ENCODE data around the gene SFRP5.

Gene SFRP5

DNA sequence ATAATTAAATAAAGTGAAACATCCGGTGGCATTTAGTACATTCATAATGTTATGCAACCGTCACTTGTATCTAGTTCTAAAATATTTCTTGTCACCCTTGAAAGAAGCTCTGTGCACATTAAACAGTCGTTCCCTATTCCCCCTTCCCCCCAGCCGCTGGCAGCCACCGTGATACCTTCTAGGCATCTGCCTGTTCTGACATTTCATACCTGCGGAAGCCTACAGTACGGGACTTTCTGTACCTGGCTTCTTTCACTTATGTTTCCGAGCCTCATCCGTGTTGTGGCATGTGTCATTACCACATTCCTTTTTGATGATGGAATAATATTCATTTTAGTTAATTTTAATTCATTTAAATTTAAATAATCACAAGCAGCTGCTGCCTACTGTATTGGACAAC is 13.9 kb upstream of the SFRP5 start:
- no peak for TF ChIP-seq EP300 (IDR thresholded peaks at IDR 0.05; ENCODE audit: borderline replicate concordance)
- no peak for TF ChIP-seq TEAD4 (IDR thresholded peaks at IDR 0.05)
- no peak for TF ChIP-seq RAD21 (IDR thresholded peaks at IDR 0.05; ENCODE audit: low read depth)
- TF ChIP-seq YY1 (IDR thresholded peaks at IDR 0.05; ENCODE audit: low read depth) = no peak

DNA sequence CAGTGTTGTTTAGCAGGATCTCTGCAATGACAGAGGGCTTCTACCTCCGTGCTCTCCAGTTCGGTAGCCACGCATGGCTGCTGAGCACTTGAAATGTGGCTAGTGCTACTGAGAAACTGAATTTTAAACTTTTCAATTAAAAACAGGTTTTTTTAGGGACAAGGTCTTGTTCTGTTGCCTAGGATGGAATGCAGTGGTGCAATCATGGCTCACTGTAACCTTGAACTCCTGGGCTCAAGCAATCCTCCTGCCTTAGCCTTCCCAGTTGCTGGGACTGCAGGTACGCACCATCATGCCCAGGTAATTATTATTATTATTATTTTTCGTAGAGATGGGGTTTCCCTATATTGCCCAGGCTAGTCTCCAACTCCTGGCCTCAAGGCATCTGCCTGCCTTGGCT is 13.4 kb upstream of the SFRP5 start:
- no peak for TF ChIP-seq EGR1 (IDR thresholded peaks at IDR 0.05)
- TF ChIP-seq TAF1 (IDR thresholded peaks at IDR 0.05; ENCODE audit: low read depth) = no peak
- TF ChIP-seq NFIC (IDR thresholded peaks at IDR 0.05) = no peak
- TF ChIP-seq, protein P1, sequence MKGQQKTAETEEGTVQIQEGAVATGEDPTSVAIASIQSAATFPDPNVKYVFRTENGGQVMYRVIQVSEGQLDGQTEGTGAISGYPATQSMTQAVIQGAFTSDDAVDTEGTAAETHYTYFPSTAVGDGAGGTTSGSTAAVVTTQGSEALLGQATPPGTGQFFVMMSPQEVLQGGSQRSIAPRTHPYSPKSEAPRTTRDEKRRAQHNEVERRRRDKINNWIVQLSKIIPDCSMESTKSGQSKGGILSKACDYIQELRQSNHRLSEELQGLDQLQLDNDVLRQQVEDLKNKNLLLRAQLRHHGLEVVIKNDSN (IDR thresholded peaks at IDR 0.05) = no peak
- no peak for TF ChIP-seq CREB1 (IDR thresholded peaks at IDR 0.05; ENCODE audit: low read depth)

DNA sequence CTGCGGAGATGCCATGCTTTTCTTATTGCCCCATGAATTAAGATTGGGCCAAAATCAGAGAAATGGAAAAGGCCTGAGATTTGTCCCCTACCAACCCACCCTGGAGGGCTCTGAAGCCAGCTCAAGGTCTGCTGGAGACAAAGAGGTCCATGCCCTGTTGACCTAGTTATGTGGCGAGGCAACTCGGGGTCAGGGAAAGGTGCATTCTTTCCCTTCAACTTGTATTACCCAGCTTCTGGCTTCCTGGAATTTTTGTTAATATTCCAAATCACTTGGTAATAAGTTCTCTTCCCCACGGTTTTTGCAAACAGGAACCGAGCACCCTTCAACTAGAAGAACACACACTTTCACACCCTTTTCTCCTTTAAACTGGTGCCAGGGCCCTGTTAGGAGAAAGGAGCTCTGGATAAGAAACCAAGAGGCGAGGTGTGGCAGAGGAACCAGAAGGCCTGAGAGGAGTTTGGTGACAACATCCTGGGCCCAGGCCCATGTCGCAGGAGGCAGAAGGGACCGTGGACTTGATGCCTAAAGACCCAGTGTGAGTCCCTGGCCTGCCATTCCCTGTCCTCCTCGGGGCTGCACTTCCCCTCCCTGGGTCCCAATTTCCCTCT is 12.5 kb upstream of the SFRP5 start:
- no peak for TF ChIP-seq TAF1 (IDR thresholded peaks at IDR 0.05; ENCODE audit: low read depth)
- TF ChIP-seq CREB1 (IDR thresholded peaks at IDR 0.05; ENCODE audit: low read depth) = no peak
- TF ChIP-seq EP300 (IDR thresholded peaks at IDR 0.05; ENCODE audit: borderline replicate concordance) = no peak
- TF ChIP-seq, protein P2, sequence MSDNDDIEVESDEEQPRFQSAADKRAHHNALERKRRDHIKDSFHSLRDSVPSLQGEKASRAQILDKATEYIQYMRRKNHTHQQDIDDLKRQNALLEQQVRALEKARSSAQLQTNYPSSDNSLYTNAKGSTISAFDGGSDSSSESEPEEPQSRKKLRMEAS (IDR thresholded peaks at IDR 0.05) = no peak
- TF ChIP-seq, protein P1 (IDR thresholded peaks at IDR 0.05) = no peak
- TF ChIP-seq, protein P3, sequence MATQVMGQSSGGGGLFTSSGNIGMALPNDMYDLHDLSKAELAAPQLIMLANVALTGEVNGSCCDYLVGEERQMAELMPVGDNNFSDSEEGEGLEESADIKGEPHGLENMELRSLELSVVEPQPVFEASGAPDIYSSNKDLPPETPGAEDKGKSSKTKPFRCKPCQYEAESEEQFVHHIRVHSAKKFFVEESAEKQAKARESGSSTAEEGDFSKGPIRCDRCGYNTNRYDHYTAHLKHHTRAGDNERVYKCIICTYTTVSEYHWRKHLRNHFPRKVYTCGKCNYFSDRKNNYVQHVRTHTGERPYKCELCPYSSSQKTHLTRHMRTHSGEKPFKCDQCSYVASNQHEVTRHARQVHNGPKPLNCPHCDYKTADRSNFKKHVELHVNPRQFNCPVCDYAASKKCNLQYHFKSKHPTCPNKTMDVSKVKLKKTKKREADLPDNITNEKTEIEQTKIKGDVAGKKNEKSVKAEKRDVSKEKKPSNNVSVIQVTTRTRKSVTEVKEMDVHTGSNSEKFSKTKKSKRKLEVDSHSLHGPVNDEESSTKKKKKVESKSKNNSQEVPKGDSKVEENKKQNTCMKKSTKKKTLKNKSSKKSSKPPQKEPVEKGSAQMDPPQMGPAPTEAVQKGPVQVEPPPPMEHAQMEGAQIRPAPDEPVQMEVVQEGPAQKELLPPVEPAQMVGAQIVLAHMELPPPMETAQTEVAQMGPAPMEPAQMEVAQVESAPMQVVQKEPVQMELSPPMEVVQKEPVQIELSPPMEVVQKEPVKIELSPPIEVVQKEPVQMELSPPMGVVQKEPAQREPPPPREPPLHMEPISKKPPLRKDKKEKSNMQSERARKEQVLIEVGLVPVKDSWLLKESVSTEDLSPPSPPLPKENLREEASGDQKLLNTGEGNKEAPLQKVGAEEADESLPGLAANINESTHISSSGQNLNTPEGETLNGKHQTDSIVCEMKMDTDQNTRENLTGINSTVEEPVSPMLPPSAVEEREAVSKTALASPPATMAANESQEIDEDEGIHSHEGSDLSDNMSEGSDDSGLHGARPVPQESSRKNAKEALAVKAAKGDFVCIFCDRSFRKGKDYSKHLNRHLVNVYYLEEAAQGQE (IDR thresholded peaks at IDR 0.05; ENCODE audit: low read depth) = no peak
- TF ChIP-seq TCF12 (IDR thresholded peaks at IDR 0.05; ENCODE audit: low read depth) = no peak
- no peak for TF ChIP-seq TEAD4 (IDR thresholded peaks at IDR 0.05)
- no peak for TF ChIP-seq YY1 (IDR thresholded peaks at IDR 0.05; ENCODE audit: low read depth)
- no peak for TF ChIP-seq RAD21 (IDR thresholded peaks at IDR 0.05; ENCODE audit: low read depth)
- no peak for TF ChIP-seq CEBPB (IDR thresholded peaks at IDR 0.05)
- no peak for TF ChIP-seq ZBTB7A (IDR thresholded peaks at IDR 0.05; ENCODE audit: low read depth)
- TF ChIP-seq FOXM1 (IDR thresholded peaks at IDR 0.05; ENCODE audit: borderline replicate concordance, low read depth) = no peak
- TF ChIP-seq NFIC (IDR thresholded peaks at IDR 0.05) = no peak
- TF ChIP-seq EGR1 (IDR thresholded peaks at IDR 0.05) = no peak

DNA sequence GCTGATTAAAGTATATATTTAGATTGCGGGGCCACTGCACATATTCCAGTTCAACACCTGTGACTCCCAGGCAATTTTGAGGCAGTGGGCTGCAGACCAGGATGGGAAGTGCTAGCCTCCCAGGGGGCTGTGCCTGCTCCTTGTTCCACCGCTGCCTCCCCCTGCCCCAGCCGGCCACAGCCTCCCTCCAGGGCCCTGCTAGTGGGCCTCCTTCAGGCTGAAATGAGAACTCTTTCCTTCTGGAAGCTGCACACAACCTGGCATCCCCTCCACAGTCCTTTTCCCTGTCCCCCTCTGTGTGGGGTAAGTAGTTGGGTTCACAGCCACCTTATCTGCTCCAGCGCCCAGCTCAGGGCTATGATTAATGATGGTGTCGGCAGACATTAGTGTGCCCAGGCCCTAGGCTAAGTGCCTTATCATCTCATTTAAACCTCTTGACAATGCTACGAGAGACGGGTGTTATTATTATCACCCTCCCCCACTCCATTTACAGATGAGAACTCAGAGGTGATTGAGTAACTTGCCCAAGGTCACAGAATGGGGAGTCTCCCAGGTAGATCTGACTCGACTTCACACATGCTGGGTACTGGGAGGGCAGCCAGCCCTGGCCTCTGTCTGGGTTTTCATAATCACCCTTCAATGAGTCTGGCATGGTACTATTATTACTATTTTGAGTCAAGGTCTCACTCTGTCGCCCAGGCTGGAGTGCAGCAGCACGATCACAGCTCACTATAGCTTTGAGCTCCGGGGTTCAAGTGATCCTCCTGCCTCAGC is 10.8 kb upstream of the SFRP5 start:
- TF ChIP-seq YY1 (IDR thresholded peaks at IDR 0.05; ENCODE audit: low read depth) = no peak
- no peak for TF ChIP-seq EP300 (IDR thresholded peaks at IDR 0.05; ENCODE audit: borderline replicate concordance)
- TF ChIP-seq TAF1 (IDR thresholded peaks at IDR 0.05; ENCODE audit: low read depth) = no peak
- TF ChIP-seq, protein P1 (IDR thresholded peaks at IDR 0.05) = no peak
- no peak for TF ChIP-seq CEBPB (IDR thresholded peaks at IDR 0.05)
- no peak for TF ChIP-seq ZBTB7A (IDR thresholded peaks at IDR 0.05; ENCODE audit: low read depth)
- no peak for TF ChIP-seq TCF12 (IDR thresholded peaks at IDR 0.05; ENCODE audit: low read depth)
- TF ChIP-seq CREB1 (IDR thresholded peaks at IDR 0.05; ENCODE audit: low read depth) = no peak
- TF ChIP-seq EGR1 (IDR thresholded peaks at IDR 0.05) = no peak
- TF ChIP-seq RAD21 (IDR thresholded peaks at IDR 0.05; ENCODE audit: low read depth) = no peak

DNA sequence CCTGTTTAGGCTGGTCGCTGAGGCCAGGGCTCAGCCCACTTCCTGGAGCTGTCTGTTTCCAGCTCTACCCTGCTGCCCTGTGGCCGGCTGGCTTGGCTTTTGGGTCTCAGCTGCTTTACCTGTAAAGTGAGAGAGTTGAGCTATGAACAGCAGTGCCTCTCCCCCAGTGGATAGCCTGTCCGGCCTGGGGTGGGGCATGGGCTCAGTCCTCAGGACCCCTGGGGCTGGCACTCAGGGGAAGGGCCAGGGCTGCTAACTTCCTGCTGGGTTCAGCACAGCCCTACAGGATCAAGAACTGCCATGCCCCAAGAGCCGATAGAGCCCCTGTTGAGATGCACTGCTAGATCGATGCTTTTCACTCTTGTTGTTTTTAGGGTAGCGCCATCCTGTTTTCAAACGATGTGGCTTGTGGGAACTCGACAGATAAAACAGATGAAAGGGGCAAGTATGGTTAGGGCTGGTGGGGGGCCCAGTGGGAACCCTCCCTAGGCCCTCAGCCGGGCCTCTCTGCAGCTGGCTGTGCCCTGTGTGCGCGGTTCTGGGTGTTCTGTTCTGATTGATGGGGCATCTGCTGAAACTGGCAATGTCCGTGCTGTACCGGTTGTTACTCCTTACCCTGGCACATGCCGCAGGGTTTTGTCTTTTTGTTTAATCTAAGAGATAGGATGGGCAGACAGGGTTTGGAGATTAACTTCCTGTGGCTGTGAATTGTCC is 10.0 kb upstream of the SFRP5 start:
- TF ChIP-seq, protein P2 (IDR thresholded peaks at IDR 0.05) = no peak
- TF ChIP-seq TAF1 (IDR thresholded peaks at IDR 0.05; ENCODE audit: low read depth) (no peak), FOXM1 (IDR thresholded peaks at IDR 0.05; ENCODE audit: borderline replicate concordance, low read depth) (no peak), CEBPB (IDR thresholded peaks at IDR 0.05) (no peak), TEAD4 (IDR thresholded peaks at IDR 0.05) (no peak), RAD21 (IDR thresholded peaks at IDR 0.05; ENCODE audit: low read depth) (no peak), TCF12 (IDR thresholded peaks at IDR 0.05; ENCODE audit: low read depth) (no peak), YY1 (IDR thresholded peaks at IDR 0.05; ENCODE audit: low read depth) (no peak), NFIC (IDR thresholded peaks at IDR 0.05) (no peak), EP300 (IDR thresholded peaks at IDR 0.05; ENCODE audit: borderline replicate concordance) (no peak), ZBTB7A (IDR thresholded peaks at IDR 0.05; ENCODE audit: low read depth) (no peak), EGR1 (IDR thresholded peaks at IDR 0.05) (no peak), CREB1 (IDR thresholded peaks at IDR 0.05; ENCODE audit: low read depth) (no peak)
- TF ChIP-seq, protein P3 (IDR thresholded peaks at IDR 0.05; ENCODE audit: low read depth) = no peak
- TF ChIP-seq, protein P1 (IDR thresholded peaks at IDR 0.05) = no peak

Data from Ishikawa (cell line).